ENCODE data around the gene RASGRP4. TPM values are rescaled to one million over a fixed set of nuclear protein-coding genes. Genes with fewer than 3 reads are reported as not detected.

Gene RASGRP4
- total RNA-seq, 1 experiment from 2014 or later = not detected

DNA sequence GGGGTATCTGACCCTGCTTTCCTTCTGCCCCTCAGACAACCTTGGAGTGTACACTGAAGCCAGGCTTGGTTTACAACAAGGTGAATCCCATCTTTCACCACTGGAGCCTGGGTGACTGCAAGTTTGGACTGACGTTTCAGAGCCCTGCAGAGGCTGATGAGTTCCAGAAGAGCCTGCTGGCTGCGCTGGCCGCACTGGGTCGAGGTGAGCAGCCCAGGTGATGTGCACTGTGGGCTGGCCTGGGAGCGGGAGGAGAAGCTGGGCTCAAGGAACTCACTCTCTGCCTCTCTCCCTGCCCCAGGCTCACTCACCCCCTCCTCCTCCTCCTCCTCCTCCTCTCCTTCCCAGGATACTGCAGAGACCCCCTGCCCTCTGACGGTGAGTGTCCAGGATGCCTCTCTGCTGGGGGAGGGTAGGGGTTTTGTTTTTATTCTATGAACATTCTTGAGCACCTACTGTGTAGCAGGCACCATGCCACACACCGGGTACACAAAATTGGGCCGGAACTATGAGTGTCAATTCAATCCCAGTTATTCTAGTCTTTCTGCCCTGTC, 34.0 kb downstream of the RASGRP4 start:
- DNase-seq (ENCODE audit: low read depth) = no peak

DNA sequence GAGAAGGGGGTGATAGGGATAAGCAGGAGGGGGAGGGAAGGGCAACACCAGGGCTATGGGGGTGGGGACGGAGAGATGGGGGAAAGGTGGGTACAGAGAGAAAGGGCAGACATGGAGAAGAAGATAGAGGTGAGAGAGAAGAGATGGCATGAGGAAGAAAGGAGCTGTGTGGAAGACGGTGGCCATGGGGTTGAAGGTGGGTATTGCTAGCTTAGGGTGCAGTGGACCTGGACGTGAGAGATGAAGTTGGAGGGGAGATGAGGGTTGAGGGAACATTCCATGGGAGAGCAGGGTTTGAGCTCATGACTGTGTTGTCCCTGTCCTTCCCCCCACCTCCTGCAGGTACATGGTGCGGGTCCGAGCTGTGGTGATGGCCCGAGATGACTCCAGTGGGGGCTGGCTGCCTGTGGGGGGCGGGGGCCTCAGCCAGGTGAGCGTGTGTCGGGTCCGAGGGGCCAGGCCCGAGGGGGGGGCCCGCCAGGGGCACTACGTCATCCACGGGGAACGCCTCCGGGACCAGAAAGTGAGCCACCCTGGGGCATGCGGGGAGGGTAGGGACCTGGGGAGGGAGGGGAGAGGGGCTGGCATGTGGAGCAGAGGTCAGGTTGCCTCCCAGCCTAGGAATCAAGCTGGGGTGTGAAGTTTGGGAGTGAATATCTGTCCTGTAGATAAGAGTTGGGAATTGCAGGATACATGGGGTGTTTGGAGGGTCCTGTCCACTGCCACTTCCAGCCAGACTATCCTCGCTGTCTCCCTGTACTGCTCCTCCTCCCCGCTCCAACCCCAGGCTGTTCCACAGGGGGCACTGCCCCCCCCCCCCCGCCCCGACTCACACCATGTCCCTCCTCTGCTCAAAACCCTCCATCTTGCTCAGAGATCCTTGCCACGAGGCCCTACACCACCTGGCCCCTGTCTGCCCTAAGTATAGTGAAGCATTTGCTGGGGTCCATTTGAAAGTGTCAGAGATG, 35.8 kb downstream of the RASGRP4 start:
- DNase-seq (ENCODE audit: low read depth) = no peak

DNA sequence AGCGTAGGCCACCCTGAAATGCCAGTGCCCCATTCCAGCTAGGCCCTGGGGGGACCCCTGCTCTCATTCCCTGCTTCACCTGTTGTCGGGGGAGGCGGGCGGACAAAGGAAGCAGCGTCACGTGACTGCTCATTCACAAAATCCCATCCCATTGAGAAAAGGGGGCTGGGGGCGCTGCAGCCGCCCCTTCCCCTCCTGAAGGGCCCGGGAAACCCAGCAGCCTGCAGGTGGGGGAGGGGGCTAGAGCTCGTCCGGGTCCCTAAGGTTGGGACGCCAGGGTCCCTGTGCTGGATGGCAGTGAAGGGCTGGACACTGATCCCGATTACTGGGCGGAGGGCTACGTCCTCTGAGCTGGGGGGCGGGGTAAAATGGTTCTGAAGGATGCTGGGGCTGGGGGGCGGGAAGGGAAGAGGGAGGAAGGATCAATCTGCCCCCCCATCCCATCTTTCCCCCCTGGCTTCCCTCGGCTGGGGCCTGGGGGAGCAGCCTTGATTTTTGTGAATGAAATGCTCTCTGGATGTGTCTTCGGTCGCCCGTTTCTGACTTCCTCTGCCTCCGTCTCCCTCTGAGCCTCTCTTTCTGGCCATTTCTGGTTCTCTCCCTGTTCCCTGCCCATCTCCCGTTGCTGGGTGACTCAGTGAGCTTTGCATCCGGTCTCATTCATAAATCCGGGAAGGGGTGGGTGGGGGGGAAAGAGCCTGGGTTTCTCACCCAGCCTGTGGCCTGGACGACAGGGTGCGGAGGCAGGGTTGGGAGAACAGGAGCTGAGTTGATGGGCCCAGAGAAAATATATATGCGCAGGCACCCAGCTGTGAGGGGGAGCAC, 36.7 kb downstream of the RASGRP4 start:
- peak; percentile 87 for DNase-seq (ENCODE audit: low read depth)

DNA sequence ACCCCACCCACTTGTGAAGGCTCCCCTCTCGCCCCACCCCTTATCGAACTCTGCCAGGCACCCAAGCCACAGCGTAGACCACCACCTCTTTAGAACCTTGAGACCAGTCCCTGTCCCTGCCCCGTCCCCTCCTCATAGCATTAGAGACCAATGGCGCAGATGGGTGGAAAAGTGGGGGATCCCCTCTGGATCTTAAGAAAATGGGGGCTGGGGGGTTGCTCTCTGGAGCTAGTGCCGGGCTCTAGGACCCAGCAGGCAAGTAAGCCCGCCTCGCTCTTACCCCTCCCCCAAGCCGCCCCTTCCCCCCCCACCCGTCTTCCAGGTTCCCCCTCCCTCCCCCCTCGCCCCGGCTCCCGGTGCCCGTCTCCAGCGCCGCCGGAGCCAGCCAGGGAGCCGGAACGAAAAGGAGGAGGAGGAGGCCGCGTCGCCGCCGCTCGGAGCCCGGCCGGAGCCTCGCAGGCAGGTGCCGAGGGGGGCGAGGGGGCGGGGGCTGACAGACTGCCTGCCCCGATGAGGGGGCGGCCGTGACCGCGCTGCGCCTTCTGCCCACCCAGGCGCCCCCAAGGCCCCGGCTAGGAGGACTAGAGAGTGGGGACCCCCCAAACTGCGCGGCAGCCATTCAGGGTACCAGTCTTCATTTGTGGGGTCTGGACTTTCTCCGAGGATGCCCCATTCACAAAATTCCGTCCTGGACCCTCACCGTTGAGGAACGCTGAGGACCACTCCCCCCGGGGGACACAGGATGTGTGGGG, 37.5 kb downstream of the RASGRP4 start, which contains the start of gene SPRED3:
Gene SPRED3 (plus strand): TSS at position 349 of the 752 bp plus-strand sequence. CDS start 1,606 bp downstream, outside the sequence.
- peak; percentile 65 for DNase-seq (ENCODE audit: low read depth)

DNA sequence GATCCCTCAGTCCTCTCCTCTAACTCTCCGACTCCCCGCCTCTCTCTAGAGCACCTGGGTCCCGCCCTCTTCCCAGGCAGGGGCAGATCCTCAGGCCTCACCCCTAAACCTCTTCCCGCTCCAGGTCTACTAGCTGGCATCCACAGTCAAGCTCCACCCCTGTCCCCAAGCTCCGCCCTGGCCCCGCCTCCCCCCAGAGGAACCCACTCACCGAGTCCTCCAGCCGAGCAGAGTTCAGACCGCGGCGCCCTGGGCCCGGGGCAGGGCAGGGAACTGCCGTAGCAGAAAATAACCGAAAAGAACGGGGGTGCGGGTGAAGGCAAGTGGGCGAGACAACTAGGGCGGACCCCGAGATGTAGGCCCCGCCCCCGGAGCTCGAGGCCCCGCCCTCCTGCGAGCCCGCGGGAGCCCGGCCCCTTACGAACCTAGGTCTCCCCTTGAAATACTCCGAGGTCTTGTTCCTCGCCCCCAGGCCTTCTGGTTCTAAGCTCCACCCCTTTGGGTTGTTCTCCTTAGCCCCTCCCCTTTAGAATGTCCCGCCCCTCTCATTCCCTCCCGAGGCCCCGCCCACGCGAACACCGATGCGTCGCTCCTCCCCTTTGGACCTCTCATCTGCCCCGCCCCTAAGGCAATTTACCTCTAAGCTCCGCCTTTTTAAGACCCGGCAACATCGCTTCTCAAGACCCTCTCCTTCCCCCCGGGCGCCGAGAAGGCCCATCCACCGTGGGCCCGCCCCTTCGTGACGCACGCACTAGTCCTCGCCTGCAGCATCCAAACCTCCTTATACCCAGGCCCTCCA, 38.3 kb downstream of the RASGRP4 start, which contains the start of gene GGN:
Gene GGN (minus strand): TSS at position 485 of the 799 bp plus-strand sequence. CDS start 773 bp downstream, outside the sequence.
- DNase-seq (ENCODE audit: low read depth) = peak; percentile 91

DNA sequence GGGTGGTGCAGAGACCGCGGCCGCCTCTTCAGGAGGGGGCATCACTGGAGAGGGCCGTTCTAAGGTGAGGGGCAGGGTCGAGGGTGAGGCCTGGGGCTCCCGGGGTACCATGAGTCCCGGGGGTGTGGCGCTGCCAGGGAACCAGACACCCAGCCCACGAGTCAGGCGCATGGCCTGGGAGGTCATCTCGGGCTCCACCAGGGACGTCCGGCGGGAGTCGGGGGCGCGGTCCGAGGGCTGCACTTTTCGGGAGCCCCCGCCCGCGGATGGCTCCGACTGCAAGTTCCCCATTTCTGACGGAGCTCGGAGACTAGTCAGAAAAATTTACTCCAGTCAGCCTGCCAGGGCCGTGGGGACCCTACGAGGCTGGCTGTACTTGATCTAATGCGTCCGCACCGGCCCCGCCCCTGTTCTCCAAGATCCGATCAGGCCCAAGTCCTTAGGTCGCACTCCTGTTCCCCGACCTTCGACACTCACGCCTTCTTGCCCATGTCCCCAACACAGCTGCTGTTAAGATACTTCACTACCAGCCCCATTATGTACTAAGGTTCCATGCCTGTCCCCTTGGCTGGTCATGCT, 39.0 kb downstream of the RASGRP4 start:
- no peak for DNase-seq (ENCODE audit: low read depth)

DNA sequence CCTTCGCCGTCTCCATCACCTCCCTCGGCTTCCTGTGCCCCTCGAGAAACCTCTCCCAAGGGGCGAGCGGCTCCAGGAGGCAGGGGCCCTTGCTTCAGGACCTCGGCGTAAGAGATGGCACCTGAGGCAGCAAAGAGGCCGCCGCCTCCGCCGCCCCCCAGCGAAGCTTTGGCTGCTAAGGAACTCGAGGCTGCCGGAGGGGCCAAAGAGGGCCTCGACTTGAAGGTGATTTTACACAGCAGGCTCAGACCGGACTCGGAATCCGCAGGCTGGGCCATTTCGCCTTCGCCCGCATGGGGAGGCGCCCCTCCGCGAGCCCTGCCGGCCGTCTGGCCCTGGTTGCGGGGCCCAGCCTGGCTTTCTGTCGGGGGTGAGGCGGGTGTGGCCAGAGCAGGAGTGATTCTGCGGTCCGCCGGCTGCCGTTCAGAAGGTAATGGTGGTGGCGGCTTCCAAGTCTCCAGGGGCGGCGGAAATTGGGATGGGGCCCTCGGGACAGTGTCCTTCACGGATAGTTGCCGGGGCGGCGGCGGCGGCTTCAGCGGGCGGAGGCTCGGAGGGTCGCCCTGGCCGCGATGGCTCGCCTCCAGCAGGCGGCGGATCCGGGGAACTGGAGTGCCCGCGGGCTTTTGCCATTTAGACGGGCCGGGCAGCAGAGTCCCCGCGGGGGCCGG, 39.6 kb downstream of the RASGRP4 start:
- no peak for DNase-seq (ENCODE audit: low read depth)

DNA sequence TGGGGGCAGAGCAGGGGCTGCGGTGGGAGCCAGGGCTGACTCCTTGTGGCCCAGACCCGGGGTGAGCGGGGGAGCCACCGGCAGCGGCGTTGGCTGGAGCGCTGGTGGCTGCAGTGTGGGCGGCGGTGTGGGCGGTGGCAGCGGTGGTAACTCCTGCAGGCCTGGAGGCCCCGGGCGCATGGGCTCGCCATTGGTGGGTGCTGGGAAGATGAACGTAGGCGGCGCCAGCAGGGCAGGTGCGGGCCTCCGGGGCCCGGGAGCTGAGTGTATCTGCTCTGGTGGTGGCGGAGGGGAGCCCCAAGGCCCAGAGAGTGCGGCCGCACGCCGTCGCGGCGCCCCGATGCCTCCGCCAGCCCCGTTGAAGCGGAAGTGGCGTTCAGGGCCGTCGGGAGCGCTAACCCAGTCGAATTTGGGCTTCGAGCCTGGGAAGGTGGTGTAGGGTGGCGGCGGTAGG, 40.2 kb downstream of the RASGRP4 start:
- no peak for DNase-seq (ENCODE audit: low read depth)

DNA sequence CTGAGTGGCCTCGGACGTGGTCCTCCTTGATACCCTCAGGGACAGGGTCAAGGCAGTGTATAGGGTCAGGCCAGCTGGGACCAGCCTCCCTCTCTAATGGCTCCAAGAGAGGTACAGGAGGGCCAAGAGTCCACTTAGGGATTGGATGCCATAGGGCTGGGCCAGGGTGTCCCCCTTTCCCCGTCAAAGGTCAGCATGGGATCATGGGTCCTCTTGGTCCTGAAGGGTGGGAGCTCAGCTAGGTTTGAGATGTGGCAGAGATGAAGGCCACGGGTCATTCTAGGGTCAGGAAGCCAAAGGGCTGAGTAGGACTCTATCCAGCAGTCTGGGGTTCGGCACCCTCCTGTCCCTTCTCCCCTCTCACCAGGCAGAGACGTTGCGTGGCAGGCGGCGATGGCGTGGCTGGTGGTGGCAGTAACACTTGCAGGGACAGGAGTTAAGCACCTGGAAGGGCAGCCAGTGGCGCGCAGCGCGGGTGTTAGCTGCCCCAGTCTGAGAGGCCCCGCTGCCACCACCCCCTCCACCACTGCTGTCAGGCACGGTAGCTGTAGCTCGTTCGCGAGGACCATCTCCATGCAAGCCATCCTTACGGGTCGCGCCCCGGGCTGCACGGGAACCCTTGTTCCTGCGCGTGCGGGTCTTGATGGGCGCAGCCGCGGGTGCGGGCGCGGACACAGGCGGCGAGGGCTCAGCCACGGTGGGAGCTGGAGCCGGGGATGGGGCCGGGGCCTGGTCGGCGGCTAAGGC, 40.8 kb downstream of the RASGRP4 start:
- DNase-seq (ENCODE audit: low read depth) = no peak

DNA sequence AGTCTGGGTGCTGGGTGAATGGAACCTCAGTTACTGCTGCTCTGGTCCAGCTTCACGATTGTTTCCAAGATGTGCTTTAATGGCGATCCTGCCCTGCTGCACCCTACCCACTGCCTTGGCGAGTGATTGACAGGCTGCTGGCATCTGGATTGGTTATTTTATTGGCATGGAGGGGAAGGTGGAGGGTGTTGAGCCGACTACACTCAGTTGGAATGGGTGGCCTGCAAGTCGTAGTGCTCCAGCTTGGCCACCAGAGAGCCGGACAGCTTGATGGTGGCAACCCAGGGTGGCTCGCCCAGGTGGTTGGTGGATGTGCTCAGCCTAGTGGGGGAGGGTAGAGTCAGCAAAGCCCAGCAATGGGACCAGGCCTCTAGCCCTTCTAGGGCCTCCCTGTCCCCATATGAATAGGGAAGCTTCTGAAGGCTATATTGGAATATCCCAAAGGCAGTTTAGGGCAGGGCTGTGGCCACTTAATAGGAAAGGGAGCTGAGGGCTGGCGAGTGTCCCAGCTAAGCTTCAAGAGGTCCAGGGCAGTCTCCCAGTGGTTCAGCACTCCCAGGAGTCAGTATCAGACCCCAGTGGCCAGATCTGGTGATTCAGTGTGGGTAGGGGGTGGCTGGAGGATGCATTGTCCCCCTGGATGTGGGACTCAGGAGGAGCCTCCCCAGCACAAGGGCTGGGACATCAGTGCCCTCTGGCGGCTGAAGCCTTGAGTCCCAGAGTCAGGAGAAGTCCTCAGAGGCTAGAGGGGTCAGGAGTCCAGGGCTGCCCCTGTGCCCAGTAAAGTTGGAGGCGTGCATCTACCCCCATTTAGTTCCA, 41.6 kb downstream of the RASGRP4 start:
- DNase-seq (ENCODE audit: low read depth) = peak; percentile 11

DNA sequence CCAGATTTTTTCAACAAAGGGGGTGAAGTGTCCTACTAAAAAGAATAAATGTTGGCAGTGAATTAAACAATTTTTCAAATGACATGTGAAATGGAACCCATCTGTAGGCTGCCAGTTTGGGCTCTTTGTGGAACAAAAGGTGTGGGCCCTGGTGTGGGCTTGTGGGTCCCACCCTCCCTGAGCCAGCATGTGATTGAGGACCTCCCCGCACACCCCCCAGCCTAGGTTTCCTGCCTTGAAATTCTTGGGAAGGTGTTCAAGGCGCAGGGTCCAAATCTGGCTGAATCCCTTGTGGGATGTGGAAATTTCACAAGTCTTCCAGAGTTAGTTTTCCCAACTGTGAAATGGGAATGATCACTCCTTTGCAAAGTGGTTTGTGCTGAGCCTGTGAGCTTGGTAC, 42.3 kb downstream of the RASGRP4 start:
- DNase-seq (ENCODE audit: low read depth) = no peak

DNA sequence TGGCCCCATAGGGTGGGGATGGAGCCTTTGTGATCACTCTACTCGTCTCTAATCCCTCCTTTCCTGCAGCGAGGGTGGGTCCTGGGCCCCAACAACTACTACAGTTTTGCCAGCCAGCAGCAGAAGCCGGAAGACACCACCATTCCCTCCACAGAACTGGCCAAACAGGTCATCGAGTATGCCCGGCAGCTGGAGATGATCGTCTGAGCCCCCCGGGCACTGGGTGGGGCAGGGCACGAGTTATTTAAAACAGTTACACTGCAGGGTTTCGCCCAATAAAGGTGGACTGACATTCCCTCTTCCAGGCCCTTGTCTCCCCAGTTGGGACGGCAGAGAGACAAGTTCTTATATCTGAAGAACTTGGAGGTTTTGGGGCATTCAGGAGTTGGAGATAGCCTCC, 42.8 kb downstream of the RASGRP4 start:
- DNase-seq (ENCODE audit: low read depth) = no peak

DNA sequence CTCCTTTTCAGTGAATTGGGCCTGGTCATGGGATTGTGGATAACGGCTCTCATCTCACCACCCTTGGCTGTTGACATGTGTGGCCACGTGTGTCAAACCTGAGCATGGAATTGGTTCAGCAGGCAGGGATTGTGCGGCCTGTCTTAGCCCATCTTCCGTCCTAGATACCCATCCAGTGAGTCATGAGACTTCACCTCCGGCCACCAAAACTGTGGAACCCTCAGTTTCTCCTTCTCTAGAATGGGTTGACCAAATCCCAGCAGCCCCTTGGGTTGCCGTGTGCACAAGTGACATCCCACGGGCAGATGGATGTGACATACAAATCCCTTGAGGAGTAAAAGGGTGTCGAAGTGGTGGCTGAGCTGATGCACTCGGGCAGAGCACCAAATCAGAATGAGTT, 44.9 kb downstream of the RASGRP4 start:
- no peak for DNase-seq (ENCODE audit: low read depth)

DNA sequence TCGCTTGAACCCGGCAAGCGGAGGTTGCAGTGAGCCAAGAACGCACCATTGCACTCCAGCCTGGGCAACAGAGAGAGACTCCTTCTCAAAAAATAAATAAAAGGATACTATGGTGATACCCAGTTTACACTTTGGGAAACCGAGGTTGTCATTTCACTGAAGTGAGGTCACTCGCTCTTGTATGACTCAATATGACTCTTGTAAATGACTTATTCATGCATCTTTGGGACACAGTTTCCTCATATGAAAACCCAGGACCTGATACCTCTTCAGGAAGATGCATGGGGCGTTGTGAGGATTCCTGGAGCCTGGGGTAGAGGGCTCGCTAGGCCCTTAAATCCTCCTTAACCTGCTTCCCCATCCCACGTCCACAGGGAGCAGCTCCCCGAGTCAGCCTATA, 47.2 kb downstream of the RASGRP4 start:
- no peak for DNase-seq (ENCODE audit: low read depth)

DNA sequence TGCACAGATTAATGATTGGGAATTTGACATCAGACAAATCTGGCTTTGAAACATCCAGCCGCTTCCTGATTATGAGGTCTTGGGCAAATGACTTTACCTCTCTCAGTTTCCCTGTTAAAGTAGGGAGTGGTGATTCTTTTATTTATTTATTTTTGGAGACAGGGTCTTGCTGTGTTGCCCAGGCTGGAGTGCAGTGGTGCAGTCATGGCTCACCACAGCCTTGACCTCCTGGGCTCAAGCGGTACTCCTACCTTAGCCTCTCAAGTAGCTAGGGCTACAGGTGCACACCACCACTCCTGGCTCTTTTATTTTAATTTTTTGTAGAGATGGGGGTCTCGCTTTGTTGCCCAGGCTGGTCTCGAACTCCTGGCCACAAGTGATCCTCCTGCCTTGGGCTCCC, 49.0 kb downstream of the RASGRP4 start:
- no peak for DNase-seq (ENCODE audit: low read depth)

DNA sequence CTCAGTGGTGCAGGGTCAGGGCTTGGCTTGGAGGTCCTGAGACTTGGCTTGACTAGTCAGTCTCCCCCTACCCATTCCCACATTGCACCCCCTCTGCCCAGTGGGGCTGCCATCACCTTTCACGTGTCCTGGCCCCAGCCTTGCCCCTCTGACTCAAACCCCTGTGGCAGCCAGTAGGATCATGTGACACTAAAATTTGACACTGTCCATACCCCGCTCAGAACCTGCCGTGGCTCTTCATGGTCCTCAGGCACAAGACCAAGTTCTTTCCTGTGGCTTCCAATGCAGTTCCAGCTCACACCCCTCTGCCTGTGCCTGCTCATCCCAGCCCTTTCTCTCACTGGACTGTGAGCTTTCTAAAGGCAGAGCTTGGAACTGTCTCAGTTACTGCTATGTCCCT, 49.4 kb downstream of the RASGRP4 start:
- no peak for DNase-seq (ENCODE audit: low read depth)

DNA sequence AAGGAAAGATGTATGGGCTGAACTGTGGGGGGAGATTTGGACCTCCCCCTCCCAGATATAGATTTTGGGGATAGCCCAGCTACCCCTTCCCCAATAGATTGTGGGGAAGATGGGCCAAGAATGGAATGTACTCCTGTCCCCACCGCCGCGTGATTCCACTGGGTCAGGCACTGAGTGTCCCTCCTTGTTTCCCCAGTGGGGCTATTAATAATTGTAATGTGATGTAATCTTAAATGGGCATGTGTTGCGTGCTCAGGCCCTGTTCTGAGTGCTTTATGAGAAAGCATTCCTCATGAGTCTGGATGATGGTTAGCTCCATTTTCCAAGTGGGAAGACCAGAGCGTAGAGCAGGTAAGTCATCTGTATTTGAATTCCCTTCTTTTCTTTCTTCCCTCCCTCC, 50.3 kb downstream of the RASGRP4 start:
- DNase-seq (ENCODE audit: low read depth) = peak; percentile 63

DNA sequence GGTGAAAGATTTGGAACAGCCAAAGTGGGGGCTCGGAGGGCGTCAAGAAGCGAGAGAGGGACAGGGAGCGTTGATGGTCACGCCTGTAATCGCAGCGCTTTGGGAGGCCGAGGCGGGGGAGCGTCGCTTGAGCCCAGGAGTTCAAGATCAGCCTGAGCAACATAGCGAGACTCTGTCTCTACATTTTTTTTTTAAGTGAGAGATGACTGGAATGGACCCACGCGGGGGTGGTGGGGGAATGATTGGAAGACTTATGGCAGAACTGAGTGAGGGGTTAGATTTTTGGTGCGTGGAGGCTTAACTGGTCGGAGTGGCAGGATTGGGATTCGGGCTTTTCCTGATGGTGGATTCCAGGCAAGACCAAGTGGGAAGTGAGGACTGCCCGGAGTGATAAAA, 50.9 kb downstream of the RASGRP4 start:
- no peak for DNase-seq (ENCODE audit: low read depth)

Measured in LHCN-M2 (cell line).